HepG2 (cell line): ENCODE data around the gene ANTKMT. TPM values are rescaled to one million over a fixed set of nuclear protein-coding genes. Genes with fewer than 3 reads are reported as not detected.

ENCODE experiments used
- AKNA ChIP-seq: sonication (generic); formaldehyde crosslinking; IDR thresholded peaks from 2 replicates; pipeline ENCODE4 v1.4.0; 2020; ENCODE audit warnings: missing genetic modification reagents, borderline replicate concordance
- DMAP1 ChIP-seq: IDR thresholded peaks from 2 replicates; pipeline ENCODE4 v1.6.1; 2016
- JDP2 ChIP-seq: sonication (generic); formaldehyde crosslinking; IDR thresholded peaks from 2 replicates; pipeline ENCODE4 v1.8.1; 2022; ENCODE audit warnings: missing genetic modification reagents, borderline replicate concordance
- KDM5B ChIP-seq: sonication (generic); formaldehyde crosslinking; IDR thresholded peaks from 2 replicates; pipeline ENCODE4 v1.4.0; 2020; ENCODE audit warnings: missing genetic modification reagents, mild to moderate bottlenecking, borderline replicate concordance
- PLRG1 ChIP-seq: fragments of 450-650 bp; conservative IDR thresholded peaks from 2 replicates; pipeline ENCODE4 v1.6.1; 2016
- POLR2A ChIP-seq, 2 experiments: IDR thresholded peaks; 2 replicates each; pipeline ENCODE4 v1.6.1; 2011; ENCODE audit warnings: low read depth in 2 of 2, low read length in 2 of 2, mild to moderate bottlenecking in 1 of 2, moderate library complexity in 1 of 2; ENCODE audit not compliant: insufficient read depth in 1 of 2
- RCOR2 ChIP-seq: IDR thresholded peaks from 2 replicates; pipeline ENCODE4 v1.6.1; 2016; ENCODE audit warnings: missing biosample characterization, missing genetic modification reagents
- REPIN1 ChIP-seq: sonication (generic); formaldehyde crosslinking; IDR thresholded peaks from 2 replicates; pipeline ENCODE4 v1.8.0; 2022; ENCODE audit warnings: missing genetic modification reagents, low read depth, mild to moderate bottlenecking, borderline replicate concordance
- SALL2 ChIP-seq: sonication (generic); formaldehyde crosslinking; IDR thresholded peaks from 2 replicates; pipeline ENCODE4 v1.8.1; 2023; ENCODE audit warnings: mild to moderate bottlenecking, missing genetic modification reagents, inconsistent platforms
- SKIL ChIP-seq: sonication (generic); formaldehyde crosslinking; IDR thresholded peaks from 2 replicates; pipeline ENCODE4 v1.8.0; 2022; ENCODE audit warnings: missing genetic modification reagents, mild to moderate bottlenecking, moderate library complexity, borderline replicate concordance
- ZBTB14 ChIP-seq: sonication (generic); formaldehyde crosslinking; IDR thresholded peaks from 2 replicates; pipeline ENCODE4 v1.4.0; 2020; ENCODE audit warnings: missing genetic modification reagents
- ZBTB33 ChIP-seq: sonication (generic); formaldehyde crosslinking; IDR thresholded peaks from 2 replicates; pipeline ENCODE4 v1.4.0; 2020; ENCODE audit warnings: missing genetic modification reagents
- ZBTB38 ChIP-seq: sonication (generic); formaldehyde crosslinking; IDR thresholded peaks from 2 replicates; pipeline ENCODE4 v1.5.1; 2020; ENCODE audit warnings: mild to moderate bottlenecking, missing genetic modification reagents
- ZBTB7A ChIP-seq: sonication (generic); formaldehyde crosslinking; IDR thresholded peaks from 2 replicates; pipeline ENCODE4 v1.8.0; 2022; ENCODE audit warnings: mild to moderate bottlenecking, missing genetic modification reagents
- polyA plus RNA-seq, 8 experiments: library from polyadenylated mRNA; depleted of rRNA in 3 of 8; stranded (reverse) in 7 of 8; unstranded in 1 of 8; fragments of >200 nt; fragmentation: Illumina TruSeq in 4 of 8; extraction: Trizol in 4 of 8; gene quantifications; 2 replicates each; pipeline versions ENCODE4 v1.2.1 to v1.2.3, GENCODE V29; 2011 to 2016; ENCODE audit warnings: low read depth in 4 of 8, missing spikeins in 1 of 8, mixed read lengths in 1 of 8; ENCODE audit not compliant: insufficient read depth in 1 of 8
- total RNA-seq, 5 experiments: library from RNA; depleted of rRNA; stranded (reverse); fragments of >200 nt; fragmentation: Illumina TruSeq; extraction: Trizol; gene quantifications; 2 replicates each; pipeline ENCODE4 v1.2.3, GENCODE V29; 2016; ENCODE audit warnings: low read depth in 1 of 5

Gene ANTKMT
- total and polyA plus RNA-seq, 2 of the 13 experiments (the other 11 are each of a cell fraction or from before 2014, with no cell fraction given): 7.5 to 47.8 TPM

GRCh38 chr16:726438-727290, 5.7 kb downstream of the ANTKMT start, which contains the start of the genes CCDC78 and HAGHL (continued):
- no peak for TF ChIP-seq AKNA (CRISPR knock-in tag)
- peak; percentile 17; the same call in 1 of the 2 replicates for TF ChIP-seq RCOR2 (CRISPR knock-in tag)
- 0 out of 2 replicates have a peak, but pooled peaks have one; percentile 21 for TF ChIP-seq ZBTB38 (CRISPR knock-in tag)
- peak; percentile 86 for TF ChIP-seq ZBTB14 (CRISPR knock-in tag)
- 0 out of 4 replicates have a peak, but pooled peaks of 1 of the 2 experiments have one; percentile 3 for TF ChIP-seq POLR2A (IDR thresholded peaks at IDR 0.05; ENCODE audit: insufficient read depth in 1 of 2, low read depth in 2 of 2, low read length in 2 of 2)
- TF ChIP-seq SKIL: no peak
- peak; percentile 15; the same call in 1 of the 2 replicates for TF ChIP-seq DMAP1 (CRISPR knock-in tag)
- no peak for TF ChIP-seq JDP2
- no peak for TF ChIP-seq PLRG1
- TF ChIP-seq ZBTB33: peak; percentile 49
- 0 out of 2 replicates have a peak, but pooled peaks have one; percentile 25 for TF ChIP-seq SALL2 (CRISPR knock-in tag)
- 0 out of 2 replicates have a peak, but pooled peaks have one; percentile 22 for TF ChIP-seq KDM5B (CRISPR knock-in tag)
- TF ChIP-seq ZBTB7A: 0 out of 2 replicates have a peak, but pooled peaks have one; percentile 33
- no peak for TF ChIP-seq REPIN1 (CRISPR knock-in tag)
